Neural progenitor cell (in vitro differentiated cells): ENCODE measurements around the gene LZTFL1. TPM values are rescaled to one million over a fixed set of nuclear protein-coding genes. Genes with fewer than 3 reads are reported as not detected.

Experiments used
- DNase-seq: peaks from one replicate; pipeline ENCODE4 v3.0.0-alpha.2; 2016; ENCODE audit warnings: low spot score
- H2AFZ ChIP-seq: fragments of 200-600 bp; sonication (generic); replicated peaks from 2 replicates; pipeline ENCODE4 v1.6.1; 2016; ENCODE audit warnings: antibody characterized with exemption
- H3F3A ChIP-seq: fragments of 200-600 bp; sonication (generic); 2 replicates; pipeline ENCODE4 v1.6.1; 2016; ENCODE audit warnings: antibody characterized with exemption, low read depth
- H3K27ac ChIP-seq: fragments of 200-600 bp; sonication (generic); 2 replicates; pipeline ENCODE4 v1.5.1; 2016; ENCODE audit warnings: mild to moderate bottlenecking
- H3K27me3 ChIP-seq: fragments of 200-600 bp; sonication (generic); 2 replicates; pipeline ENCODE4 v1.6.1; 2016; ENCODE audit warnings: mild to moderate bottlenecking, moderate library complexity
- H3K36me3 ChIP-seq: fragments of 200-600 bp; sonication (generic); 2 replicates; pipeline ENCODE4 v1.5.1; 2016
- H3K4me1 ChIP-seq: fragments of 200-600 bp; sonication (generic); 2 replicates; pipeline ENCODE4 v1.6.1; 2016; ENCODE audit warnings: mixed run types
- H3K4me2 ChIP-seq: fragments of 200-600 bp; sonication (generic); 2 replicates; pipeline ENCODE4 v1.6.1; 2016
- H3K4me3 ChIP-seq: fragments of 200-600 bp; sonication (generic); 2 replicates; pipeline ENCODE4 v1.5.1; 2016
- H3K79me2 ChIP-seq: fragments of 200-600 bp; sonication (generic); 2 replicates; pipeline ENCODE4 v1.6.1; 2016; ENCODE audit warnings: low read depth
- H3K9ac ChIP-seq: fragments of 200-600 bp; sonication (generic); 2 replicates; pipeline ENCODE4 v1.6.1; 2016
- H3K9me3 ChIP-seq: fragments of 200-600 bp; sonication (generic); 2 replicates; pipeline ENCODE4 v1.5.1; 2016; ENCODE audit warnings: low read depth
- H4K20me1 ChIP-seq: fragments of 200-600 bp; sonication (generic); 2 replicates; pipeline ENCODE4 v1.6.1; 2016; ENCODE audit warnings: low read depth
- H3K27ac Mint-ChIP-seq: 3 replicates; pipeline ENCODE4 v1.8.0; 2021; ENCODE audit warnings: mixed read lengths
- H3K27me3 Mint-ChIP-seq: 2 replicates; pipeline ENCODE4 v1.8.0; 2022; ENCODE audit warnings: low read depth, mild to moderate bottlenecking, inconsistent platforms, moderate library complexity, mixed read lengths; ENCODE audit not compliant: insufficient read depth
- H3K36me3 Mint-ChIP-seq: 3 replicates; pipeline ENCODE4 v1.8.0; 2021; ENCODE audit warnings: mixed read lengths
- H3K4me1 Mint-ChIP-seq: 3 replicates; pipeline ENCODE4 v1.8.0; 2021; ENCODE audit warnings: mixed read lengths
- H3K4me3 Mint-ChIP-seq: 3 replicates; pipeline ENCODE4 v1.8.0; 2021; ENCODE audit warnings: mild to moderate bottlenecking, moderate library complexity, mixed read lengths
- H3K9me3 Mint-ChIP-seq: 3 replicates; pipeline ENCODE4 v1.8.0; 2020; ENCODE audit warnings: mixed read lengths
- EZH2 ChIP-seq: fragments of 200-600 bp; sonication (generic); IDR thresholded peaks from 2 replicates; pipeline ENCODE4 v1.6.1; 2017; ENCODE audit warnings: antibody characterized with exemption, mild to moderate bottlenecking, moderate library complexity
- EZH2phosphoT487 ChIP-seq: fragments of 200-600 bp; sonication (generic); IDR thresholded peaks from 2 replicates; pipeline ENCODE4 v1.6.1; 2017; ENCODE audit warnings: antibody characterized with exemption
- total RNA-seq: library from RNA; depleted of rRNA; stranded (reverse); fragments of >200 nt; gene quantifications from 2 replicates; pipeline ENCODE4 v1.2.3, GENCODE V29; 2015; ENCODE audit warnings: low replicate concordance
- TF ChIP-seq, protein P1 (sequence below): fragments of 200-600 bp; sonication (generic); IDR thresholded peaks from 2 replicates; pipeline ENCODE4 v1.5.1; 2017; ENCODE audit warnings: antibody characterized with exemption, mild to moderate bottlenecking

The LZTFL1 gene
- total RNA-seq, 1 donor from 2014 or later = 22.5 TPM

DNA sequence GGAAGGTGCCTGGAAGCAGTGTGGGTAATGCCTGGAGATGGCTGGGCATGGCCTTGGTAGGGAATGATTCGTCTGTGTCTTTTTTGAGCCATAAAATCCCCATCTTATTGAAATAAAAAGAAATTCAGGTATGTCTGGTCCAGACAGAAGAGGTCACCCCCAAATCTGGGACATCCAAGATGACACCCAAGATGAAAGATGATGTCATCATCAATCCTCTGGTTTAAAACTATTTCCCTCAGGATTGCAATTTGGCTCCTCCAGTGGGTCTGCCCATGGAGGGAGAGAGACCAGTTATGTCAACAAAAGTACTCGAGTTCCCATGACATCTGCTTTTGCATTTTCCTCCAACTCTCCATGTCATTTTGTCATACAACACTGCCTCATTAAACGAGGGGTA lies 27.7 kb upstream of the LZTFL1 start:
- Histone ChIP-seq H3K27me3 (peaks cover 19% of the 10 kb centered on the region), H2AFZ (no peak overlapping the region), H3K36me3 (no peaks in the 10 kb centered on the region), H3F3A (no peaks in the 10 kb centered on the region), H3K4me2 (no peak overlapping the region), H3K79me2 (no peaks in the 10 kb centered on the region), H3K9me3 (no peaks in the 10 kb centered on the region), H3K4me1 (no peaks in the 10 kb centered on the region), H3K27ac (no peak overlapping the region), H4K20me1 (no peaks in the 10 kb centered on the region), H3K9ac (no peak overlapping the region), H3K4me3 (no peak overlapping the region)
- Mint-ChIP-seq H3K36me3 (no peaks in the 10 kb centered on the region), H3K4me3 (no peak overlapping the region), H3K9me3 (no peaks in the 10 kb centered on the region), H3K27ac (no peak overlapping the region), H3K4me1 (no peaks in the 10 kb centered on the region), H3K27me3 (no peaks in the 10 kb centered on the region)
- no peak for TF ChIP-seq EZH2
- TF ChIP-seq EZH2phosphoT487 = no peak
- TF ChIP-seq, protein P1, sequence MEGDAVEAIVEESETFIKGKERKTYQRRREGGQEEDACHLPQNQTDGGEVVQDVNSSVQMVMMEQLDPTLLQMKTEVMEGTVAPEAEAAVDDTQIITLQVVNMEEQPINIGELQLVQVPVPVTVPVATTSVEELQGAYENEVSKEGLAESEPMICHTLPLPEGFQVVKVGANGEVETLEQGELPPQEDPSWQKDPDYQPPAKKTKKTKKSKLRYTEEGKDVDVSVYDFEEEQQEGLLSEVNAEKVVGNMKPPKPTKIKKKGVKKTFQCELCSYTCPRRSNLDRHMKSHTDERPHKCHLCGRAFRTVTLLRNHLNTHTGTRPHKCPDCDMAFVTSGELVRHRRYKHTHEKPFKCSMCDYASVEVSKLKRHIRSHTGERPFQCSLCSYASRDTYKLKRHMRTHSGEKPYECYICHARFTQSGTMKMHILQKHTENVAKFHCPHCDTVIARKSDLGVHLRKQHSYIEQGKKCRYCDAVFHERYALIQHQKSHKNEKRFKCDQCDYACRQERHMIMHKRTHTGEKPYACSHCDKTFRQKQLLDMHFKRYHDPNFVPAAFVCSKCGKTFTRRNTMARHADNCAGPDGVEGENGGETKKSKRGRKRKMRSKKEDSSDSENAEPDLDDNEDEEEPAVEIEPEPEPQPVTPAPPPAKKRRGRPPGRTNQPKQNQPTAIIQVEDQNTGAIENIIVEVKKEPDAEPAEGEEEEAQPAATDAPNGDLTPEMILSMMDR = no peak
- DNase-seq = no peak

DNA sequence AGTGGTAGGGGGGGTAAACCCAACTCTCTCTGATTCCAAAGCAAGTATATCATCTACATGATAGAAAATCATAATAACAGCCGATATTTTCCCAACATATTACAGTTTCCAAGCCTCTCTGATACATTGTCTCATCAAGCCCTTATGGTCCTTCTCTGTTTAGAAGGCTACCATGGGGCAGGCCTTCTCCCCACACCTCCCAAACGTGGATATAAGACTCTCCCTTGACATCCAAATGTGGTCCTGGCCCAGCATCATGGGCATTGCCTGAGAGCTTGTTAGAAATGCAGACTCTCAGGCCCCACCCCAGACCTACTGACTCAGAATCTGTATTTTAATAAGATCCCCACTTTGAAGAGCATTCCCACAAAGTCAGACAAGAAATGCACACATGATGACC lies 26.7 kb upstream of the LZTFL1 start:
- Mint-ChIP-seq H3K36me3 (no peaks in the 10 kb centered on the region), H3K4me3 (no peak overlapping the region), H3K4me1 (no peaks in the 10 kb centered on the region), H3K27ac (no peak overlapping the region), H3K9me3 (peaks cover 3% of the 10 kb centered on the region), H3K27me3 (peaks cover 2% of the 10 kb centered on the region)
- DNase-seq = no peak
- no peak overlapping the region for H3K27ac ChIP-seq
- H3K36me3 ChIP-seq = no peaks in the 10 kb centered on the region
- no peaks in the 10 kb centered on the region for H3F3A ChIP-seq
- H3K79me2 ChIP-seq = no peaks in the 10 kb centered on the region
- no peak overlapping the region for H3K9ac ChIP-seq
- no peaks in the 10 kb centered on the region for H4K20me1 ChIP-seq
- no peaks in the 10 kb centered on the region for H3K4me1 ChIP-seq
- no peak overlapping the region for H3K4me2 ChIP-seq
- peaks cover 24% of the 10 kb centered on the region for H3K27me3 ChIP-seq
- no peaks in the 10 kb centered on the region for H3K9me3 ChIP-seq
- TF ChIP-seq EZH2 (no peak), EZH2phosphoT487 (no peak)
- TF ChIP-seq, protein P1 = no peak
- no peak overlapping the region for H2AFZ ChIP-seq
- H3K4me3 ChIP-seq = no peak overlapping the region

DNA sequence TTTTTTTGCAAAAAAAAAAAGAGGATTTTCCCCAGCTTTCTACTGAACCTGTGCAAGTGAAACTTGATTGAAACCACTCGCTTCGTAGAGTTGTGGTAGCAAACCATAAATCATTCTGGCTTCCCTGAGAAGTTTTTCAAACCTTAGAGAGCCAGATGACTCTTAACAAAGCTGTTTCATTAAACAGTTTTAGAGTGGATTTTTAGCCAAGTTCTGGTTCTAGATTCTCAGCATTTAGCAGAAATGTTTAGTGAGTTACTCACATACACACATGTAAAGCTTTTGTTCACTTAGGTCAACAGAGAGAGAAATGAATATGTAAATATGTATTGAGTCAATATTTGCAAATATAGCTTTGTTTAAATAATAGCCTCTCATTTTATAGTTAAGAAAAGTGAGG lies 26.3 kb upstream of the LZTFL1 start:
- Mint-ChIP-seq H3K9me3 (peaks cover 6% of the 10 kb centered on the region), H3K27ac (no peak overlapping the region)
- TF ChIP-seq EZH2 = no peak
- TF ChIP-seq, protein P1 = no peak
- TF ChIP-seq EZH2phosphoT487 = no peak

More for the DNA sequence above, 26.3 kb upstream of the LZTFL1 start:
- Histone ChIP-seq H3K4me2 (no peak overlapping the region), H3F3A (no peaks in the 10 kb centered on the region), H3K4me1 (no peaks in the 10 kb centered on the region), H3K9me3 (no peaks in the 10 kb centered on the region), H3K9ac (no peak overlapping the region), H3K27ac (no peak overlapping the region), H3K79me2 (no peaks in the 10 kb centered on the region), H2AFZ (no peak overlapping the region), H3K36me3 (no peaks in the 10 kb centered on the region), H3K27me3 (peaks cover 24% of the 10 kb centered on the region), H3K4me3 (no peak overlapping the region), H4K20me1 (no peaks in the 10 kb centered on the region)
- H3K27me3 Mint-ChIP-seq = peaks cover 6% of the 10 kb centered on the region
- no peaks in the 10 kb centered on the region for H3K36me3 Mint-ChIP-seq
- DNase-seq = no peak
- no peak overlapping the region for H3K4me3 Mint-ChIP-seq
- no peaks in the 10 kb centered on the region for H3K4me1 Mint-ChIP-seq
